ENCODE data around the gene ZNF568.

Gene ZNF568

DNA sequence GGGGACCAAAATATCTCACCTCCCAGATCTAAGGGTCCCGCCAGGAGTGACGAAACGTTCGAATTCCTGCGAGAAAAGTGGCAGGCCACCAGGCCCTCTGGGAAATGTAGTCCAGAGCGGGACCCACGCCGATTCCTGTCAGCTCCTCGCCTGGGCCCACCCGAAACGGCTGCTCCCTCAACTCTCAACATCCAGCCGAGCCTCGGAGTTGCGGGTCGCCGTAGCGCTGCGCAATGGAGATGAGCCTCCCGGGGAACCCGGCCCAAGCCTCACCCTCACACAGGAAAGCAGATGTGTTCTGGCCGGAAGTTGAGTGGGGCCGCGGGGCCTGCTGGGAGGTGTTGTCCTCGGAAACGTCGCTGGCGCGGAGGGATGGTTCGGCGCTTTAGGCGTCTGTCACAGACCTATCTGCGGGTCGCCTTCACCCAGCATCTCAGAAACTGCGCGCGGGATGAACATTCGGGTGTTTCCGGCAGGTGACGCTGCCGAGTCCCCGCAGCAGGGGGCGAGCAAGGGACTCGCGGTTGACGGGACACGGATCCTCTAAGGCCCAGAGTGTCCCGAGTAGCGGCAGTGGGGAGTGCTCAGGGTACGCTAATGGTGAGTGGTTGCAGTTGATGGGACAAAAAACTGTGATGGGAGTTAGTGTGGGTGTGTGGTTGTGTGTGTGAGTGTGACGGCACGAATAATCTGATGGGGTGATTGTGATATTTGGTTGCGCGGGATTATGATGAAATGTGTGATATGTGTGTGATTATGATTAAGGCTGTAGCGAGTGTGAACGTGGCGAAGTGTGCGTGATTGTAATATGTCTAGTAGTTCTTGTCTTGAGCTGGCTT is at the start of gene ZNF568, which contains the start of gene ZNF829:
Gene ZNF568 (plus strand): TSS at position 341 of the 839 bp plus-strand sequence. CDS start 6,439 bp downstream, outside the sequence.
Gene ZNF829 (minus strand): TSS at position 300 of the 839 bp plus-strand sequence. CDS start 1,124 bp downstream, outside the sequence.
- Histone ChIP-seq H3K36me3 (ENCODE audit: control insufficient read depth in 2 of 2, insufficient read depth in 1 of 2, low read length in 2 of 2) (peaks cover 69 to 70% of the 10 kb centered on the region in 2 experiments), H3K9me3 (ENCODE audit: control insufficient read depth, insufficient read depth, low read depth, low read length) (peaks cover 21% of the 10 kb centered on the region), H3K27ac (ENCODE audit: extremely low read depth, low read depth, low read length) (peak within 1 kb of the TSS; percentile 88), H3K4me3 (ENCODE audit: low read depth, low read length) (peak within 1 kb of the TSS; percentile 48), H3K4me1 (ENCODE audit: control insufficient read depth, insufficient read depth, low read length) (0 out of 2 replicates have a peak, but pooled peaks cover 3% of the 10 kb centered on the region)
- ChIA-PET CTCF (interaction anchor here (0.6 to 1.0 kb wide), 6 partner anchors 10 to 195 kb away, joined by 3 read pairs; no protein-coding TSS in a partner anchor), POLR2A (interaction anchor here (0.6 to 1.2 kb wide), 4 partner anchors 66 to 344 kb away, joined by 3 to 6 read pairs (median 3); partner anchors contain the start of genes ZNF345 and ZNF420)
- TF ChIP-seq ZNF274 (IDR thresholded peaks at IDR 0.05; ENCODE audit: low read length) (no peak), ZNF274 (tag by site-specific recombination; IDR thresholded peaks at IDR 0.05; ENCODE audit: borderline replicate concordance) (peak; percentile 70; the same call in 1 of the 2 replicates), KLF7 (tag by site-specific recombination; IDR thresholded peaks at IDR 0.05; ENCODE audit: borderline replicate concordance) (peak; percentile 94), ZFP37 (tag by site-specific recombination; IDR thresholded peaks at IDR 0.05) (peak; percentile 99; the same call in 1 of the 2 replicates), ZSCAN23 (tag by site-specific recombination; IDR thresholded peaks at IDR 0.05) (peak; percentile 98), GLIS1 (tag by site-specific recombination; IDR thresholded peaks at IDR 0.05) (peak; percentile 95), ZNF404 (tag by site-specific recombination; IDR thresholded peaks at IDR 0.05) (0 out of 2 replicates have a peak, but pooled peaks have one; percentile 32), ZNF37A (tag by site-specific recombination; IDR thresholded peaks at IDR 0.05) (0 out of 2 replicates have a peak, but pooled peaks have one; percentile 7), ZFHX2 (tag by site-specific recombination; conservative IDR thresholded peaks at IDR 0.05) (peak; percentile 93), ZNF830 (tag by site-specific recombination; IDR thresholded peaks at IDR 0.05; ENCODE audit: low read depth) (no peak), WT1 (tag by site-specific recombination; IDR thresholded peaks at IDR 0.05) (peak; percentile 89), ZNF366 (tag by site-specific recombination; conservative IDR thresholded peaks at IDR 0.05) (peak; percentile 91), ZNF544 (tag by site-specific recombination; IDR thresholded peaks at IDR 0.05) (peak; percentile 66; the same call in 1 of the 2 replicates), SP2 (tag by site-specific recombination; IDR thresholded peaks at IDR 0.05) (peak; percentile 88), ZNF132 (tag by site-specific recombination; IDR thresholded peaks at IDR 0.05; ENCODE audit: borderline replicate concordance) (no peak), ZNF549 (tag by site-specific recombination; IDR thresholded peaks at IDR 0.05) (0 out of 2 replicates have a peak, but pooled peaks have one; percentile 28), IKZF3 (tag by site-specific recombination; IDR thresholded peaks at IDR 0.05) (no peak), ZXDB (tag by site-specific recombination; IDR thresholded peaks at IDR 0.05) (peak; percentile 94), ZNF416 (tag by site-specific recombination; IDR thresholded peaks at IDR 0.05) (peak; percentile 94), ZBTB20 (tag by site-specific recombination; IDR thresholded peaks at IDR 0.05) (peak; percentile 92), ZNF248 (tag by site-specific recombination; IDR thresholded peaks at IDR 0.05) (no peak)
- TF ChIP-seq, protein P1, sequence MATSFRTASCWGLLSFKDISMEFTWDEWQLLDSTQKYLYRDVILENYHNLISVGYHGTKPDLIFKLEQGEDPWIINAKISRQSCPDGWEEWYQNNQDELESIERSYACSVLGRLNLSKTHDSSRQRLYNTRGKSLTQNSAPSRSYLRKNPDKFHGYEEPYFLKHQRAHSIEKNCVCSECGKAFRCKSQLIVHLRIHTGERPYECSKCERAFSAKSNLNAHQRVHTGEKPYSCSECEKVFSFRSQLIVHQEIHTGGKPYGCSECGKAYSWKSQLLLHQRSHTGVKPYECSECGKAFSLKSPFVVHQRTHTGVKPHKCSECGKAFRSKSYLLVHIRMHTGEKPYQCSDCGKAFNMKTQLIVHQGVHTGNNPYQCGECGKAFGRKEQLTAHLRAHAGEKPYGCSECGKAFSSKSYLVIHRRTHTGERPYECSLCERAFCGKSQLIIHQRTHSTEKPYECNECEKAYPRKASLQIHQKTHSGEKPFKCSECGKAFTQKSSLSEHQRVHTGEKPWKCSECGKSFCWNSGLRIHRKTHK (tag by site-specific recombination; IDR thresholded peaks at IDR 0.05) = no peak
- TF ChIP-seq, protein P2, sequence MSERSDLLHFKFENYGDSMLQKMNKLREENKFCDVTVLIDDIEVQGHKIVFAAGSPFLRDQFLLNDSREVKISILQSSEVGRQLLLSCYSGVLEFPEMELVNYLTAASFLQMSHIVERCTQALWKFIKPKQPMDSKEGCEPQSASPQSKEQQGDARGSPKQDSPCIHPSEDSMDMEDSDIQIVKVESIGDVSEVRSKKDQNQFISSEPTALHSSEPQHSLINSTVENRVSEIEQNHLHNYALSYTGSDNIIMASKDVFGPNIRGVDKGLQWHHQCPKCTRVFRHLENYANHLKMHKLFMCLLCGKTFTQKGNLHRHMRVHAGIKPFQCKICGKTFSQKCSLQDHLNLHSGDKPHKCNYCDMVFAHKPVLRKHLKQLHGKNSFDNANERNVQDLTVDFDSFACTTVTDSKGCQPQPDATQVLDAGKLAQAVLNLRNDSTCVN (tag by site-specific recombination; optimal IDR thresholded peaks at IDR 0.05) = peak; percentile 93
- TF ChIP-seq, protein P3, sequence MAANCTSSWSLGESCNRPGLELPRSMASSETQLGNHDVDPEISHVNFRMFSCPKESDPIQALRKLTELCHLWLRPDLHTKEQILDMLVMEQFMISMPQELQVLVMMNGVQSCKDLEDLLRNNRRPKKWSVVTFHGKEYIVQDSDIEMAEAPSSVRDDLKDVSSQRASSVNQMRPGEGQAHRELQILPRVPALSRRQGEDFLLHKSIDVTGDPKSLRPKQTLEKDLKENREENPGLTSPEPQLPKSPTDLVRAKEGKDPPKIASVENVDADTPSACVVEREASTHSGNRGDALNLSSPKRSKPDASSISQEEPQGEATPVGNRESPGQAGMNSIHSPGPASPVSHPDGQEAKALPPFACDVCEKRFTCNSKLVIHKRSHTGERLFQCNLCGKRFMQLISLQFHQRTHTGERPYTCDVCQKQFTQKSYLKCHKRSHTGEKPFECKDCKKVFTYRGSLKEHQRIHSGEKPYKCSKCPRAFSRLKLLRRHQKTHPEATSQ (tag by site-specific recombination; IDR thresholded peaks at IDR 0.05) = peak; percentile 94; the same call in 1 of the 2 replicates
- TF ChIP-seq, protein P4, sequence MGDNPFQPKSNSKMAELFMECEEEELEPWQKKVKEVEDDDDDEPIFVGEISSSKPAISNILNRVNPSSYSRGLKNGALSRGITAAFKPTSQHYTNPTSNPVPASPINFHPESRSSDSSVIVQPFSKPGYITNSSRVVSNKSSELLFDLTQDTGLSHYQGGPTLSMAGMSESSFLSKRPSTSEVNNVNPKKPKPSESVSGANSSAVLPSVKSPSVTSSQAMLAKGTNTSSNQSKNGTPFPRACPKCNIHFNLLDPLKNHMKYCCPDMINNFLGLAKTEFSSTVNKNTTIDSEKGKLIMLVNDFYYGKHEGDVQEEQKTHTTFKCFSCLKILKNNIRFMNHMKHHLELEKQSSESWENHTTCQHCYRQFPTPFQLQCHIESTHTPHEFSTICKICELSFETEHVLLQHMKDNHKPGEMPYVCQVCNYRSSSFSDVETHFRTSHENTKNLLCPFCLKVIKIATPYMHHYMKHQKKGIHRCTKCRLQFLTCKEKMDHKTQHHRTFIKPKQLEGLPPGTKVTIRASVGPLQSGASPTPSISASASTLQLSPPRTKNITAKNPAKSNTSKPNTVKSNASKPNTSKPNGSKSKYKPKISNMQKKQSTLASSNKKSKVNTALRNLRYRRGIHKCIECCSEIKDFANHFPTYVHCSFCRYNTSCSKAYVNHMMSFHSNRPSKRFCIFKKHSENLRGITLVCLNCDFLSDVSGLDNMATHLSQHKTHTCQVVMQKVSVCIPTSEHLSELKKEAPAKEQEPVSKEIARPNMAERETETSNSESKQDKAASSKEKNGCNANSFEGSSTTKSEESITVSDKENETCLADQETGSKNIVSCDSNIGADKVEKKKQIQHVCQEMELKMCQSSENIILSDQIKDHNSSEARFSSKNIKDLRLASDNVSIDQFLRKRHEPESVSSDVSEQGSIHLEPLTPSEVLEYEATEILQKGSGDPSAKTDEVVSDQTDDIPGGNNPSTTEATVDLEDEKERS (tag by site-specific recombination; IDR thresholded peaks at IDR 0.05) = peak; percentile 100
- TF ChIP-seq, protein P5, sequence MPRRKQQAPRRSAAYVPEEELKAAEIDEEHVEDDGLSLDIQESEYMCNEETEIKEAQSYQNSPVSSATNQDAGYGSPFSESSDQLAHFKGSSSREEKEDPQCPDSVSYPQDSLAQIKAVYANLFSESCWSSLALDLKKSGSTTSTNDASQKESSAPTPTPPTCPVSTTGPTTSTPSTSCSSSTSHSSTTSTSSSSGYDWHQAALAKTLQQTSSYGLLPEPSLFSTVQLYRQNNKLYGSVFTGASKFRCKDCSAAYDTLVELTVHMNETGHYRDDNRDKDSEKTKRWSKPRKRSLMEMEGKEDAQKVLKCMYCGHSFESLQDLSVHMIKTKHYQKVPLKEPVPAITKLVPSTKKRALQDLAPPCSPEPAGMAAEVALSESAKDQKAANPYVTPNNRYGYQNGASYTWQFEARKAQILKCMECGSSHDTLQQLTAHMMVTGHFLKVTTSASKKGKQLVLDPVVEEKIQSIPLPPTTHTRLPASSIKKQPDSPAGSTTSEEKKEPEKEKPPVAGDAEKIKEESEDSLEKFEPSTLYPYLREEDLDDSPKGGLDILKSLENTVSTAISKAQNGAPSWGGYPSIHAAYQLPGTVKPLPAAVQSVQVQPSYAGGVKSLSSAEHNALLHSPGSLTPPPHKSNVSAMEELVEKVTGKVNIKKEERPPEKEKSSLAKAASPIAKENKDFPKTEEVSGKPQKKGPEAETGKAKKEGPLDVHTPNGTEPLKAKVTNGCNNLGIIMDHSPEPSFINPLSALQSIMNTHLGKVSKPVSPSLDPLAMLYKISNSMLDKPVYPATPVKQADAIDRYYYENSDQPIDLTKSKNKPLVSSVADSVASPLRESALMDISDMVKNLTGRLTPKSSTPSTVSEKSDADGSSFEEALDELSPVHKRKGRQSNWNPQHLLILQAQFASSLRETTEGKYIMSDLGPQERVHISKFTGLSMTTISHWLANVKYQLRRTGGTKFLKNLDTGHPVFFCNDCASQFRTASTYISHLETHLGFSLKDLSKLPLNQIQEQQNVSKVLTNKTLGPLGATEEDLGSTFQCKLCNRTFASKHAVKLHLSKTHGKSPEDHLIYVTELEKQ (tag by site-specific recombination; IDR thresholded peaks at IDR 0.05; ENCODE audit: borderline replicate concordance) = peak; percentile 63

All from HEK293 (cell line).